Measurements from ENCODE around the gene EVX2.

Gene EVX2

GRCh38 chr2:176095421-176095820, 11.7 kb upstream of the EVX2 start:
- DNase-seq, result no peak

- no peak for DNase-seq
These were observed 10.6 kb upstream of the EVX2 start for GRCh38 chr2:176094349-176094748.

GRCh38 chr2:176093898-176094249, 10.1 kb upstream of the EVX2 start:
- no peak for DNase-seq

- no peak for DNase-seq
These were observed 9.6 kb upstream of the EVX2 start for GRCh38 chr2:176093145-176093897.

- DNase-seq, result no peak
These were observed 8.7 kb upstream of the EVX2 start, which contains the start of gene HOXD13 for GRCh38 chr2:176092270-176093144. TSS of gene HOXD13 (plus strand) at chr2:176092721. CDS start at chr2:176092891, 170 bp downstream.

- DNase-seq, result no peak
These were observed 7.8 kb upstream of the EVX2 start for GRCh38 chr2:176091329-176092258.

GRCh38 chr2:176090862-176091261, 7.1 kb upstream of the EVX2 start:
- no peak for DNase-seq

- no peak for DNase-seq
These were observed 6.2 kb upstream of the EVX2 start for GRCh38 chr2:176089843-176090395.

GRCh38 chr2:176088937-176089842, 5.4 kb upstream of the EVX2 start:
- DNase-seq, result no peak

GRCh38 chr2:176088048-176088936, 4.5 kb upstream of the EVX2 start:
- no peak for DNase-seq

- no peak for DNase-seq
These were observed 3.7 kb upstream of the EVX2 start for GRCh38 chr2:176087330-176088047.

- no peak for DNase-seq
These were observed 2.4 kb upstream of the EVX2 start for GRCh38 chr2:176085861-176086771.

- no peak for DNase-seq
These were observed 1.5 kb upstream of the EVX2 start for GRCh38 chr2:176085120-176085788.

- no peak for DNase-seq
These were observed 903 bp upstream of the EVX2 start for GRCh38 chr2:176084611-176085119.

GRCh38 chr2:176082824-176083751, 674 bp downstream of the EVX2 start:
- DNase-seq, result no peak

GRCh38 chr2:176082525-176082823, 1.3 kb downstream of the EVX2 start:
- no peak for DNase-seq

All from GDM1 (cell line).